ENCODE results near the gene TXNDC15. TPM values are rescaled to one million over a fixed set of nuclear protein-coding genes. Genes with fewer than 3 reads are reported as not detected.
"Not testable (repeated sequence)": the region's sequence is repeated elsewhere in the genome, so short reads cannot be mapped to it uniquely, and the experiment has no call there.

Gene TXNDC15
- total RNA-seq, result 10 to 100 TPM; 51.0 to 56.9 TPM

- DNase-seq, result peak; percentile 86
- H3K4me1 Mint-ChIP-seq, result peaks cover 42% of the 10 kb centered on the region
- ChIA-PET POLR2A (interaction anchor here (0.7 to 5.0 kb wide), 25 partner anchors 10 to 698 kb away, joined by 3 to 83 read pairs (median 6); partner anchors contain the start of genes C5orf24, CAMLG, DDX46 and JADE2), CTCF (interaction anchor here (0.6 to 3.8 kb wide), 7 partner anchors 26 to 347 kb away, joined by 3 to 19 read pairs (median 6); partner anchors contain the start of genes C5orf24, CAMLG and PCBD2)
- H3K27ac Mint-ChIP-seq, result peak within 1 kb of the TSS; percentile 95
- H3K36me3 Mint-ChIP-seq (ENCODE audit: low read depth), result peaks cover 26% of the 10 kb centered on the region
- H3K27me3 Mint-ChIP-seq, result no peaks in the 10 kb centered on the region
- H3K4me3 Mint-ChIP-seq, result peak within 1 kb of the TSS; percentile 95
- H3K9me3 Mint-ChIP-seq, result no peaks in the 10 kb centered on the region
These were observed at the start of gene TXNDC15 for GRCh38 chr5:134873987-134874830. Gene TXNDC15, plus strand, starts transcription at chr5:134874371. Its CDS starts 57 bp downstream, at chr5:134874428.

- H3K27me3 Mint-ChIP-seq, result no peaks in the 10 kb centered on the region
- CTCF ChIA-PET, result no interaction called here
- no peak overlapping the region for H3K27ac Mint-ChIP-seq
- no peaks in the 10 kb centered on the region for H3K4me1 Mint-ChIP-seq
- POLR2A ChIA-PET, result interaction anchor here (1.0 to 1.8 kb wide), 2 partner anchors 21 to 22 kb away, joined by 3 to 8 read pairs; partner anchors contain the start of gene C5orf24
- no peak overlapping the region for H3K4me3 Mint-ChIP-seq
- DNase-seq, result no peak
- H3K36me3 Mint-ChIP-seq (ENCODE audit: low read depth), result peaks cover 44% of the 10 kb centered on the region
- no peaks in the 10 kb centered on the region for H3K9me3 Mint-ChIP-seq
These were observed 49.5 kb upstream of the TXNDC15 start for GRCh38 chr5:134824681-134825080.

GRCh38 chr5:134825212-134825611 is 49.0 kb upstream of the TXNDC15 start:
- Mint-ChIP-seq H3K4me3 (no peak overlapping the region), H3K36me3 (ENCODE audit: low read depth) (peaks cover 43% of the 10 kb centered on the region), H3K27ac (no peak overlapping the region), H3K27me3 (no peaks in the 10 kb centered on the region), H3K4me1 (no peaks in the 10 kb centered on the region), H3K9me3 (no peaks in the 10 kb centered on the region)
- ChIA-PET CTCF (no interaction called here), POLR2A (interaction anchor here (0.6 to 1.8 kb wide), 2 partner anchors 20 to 79 kb away, joined by 3 to 8 read pairs; partner anchors contain the start of gene C5orf24)
- DNase-seq, result no peak

GRCh38 chr5:134833340-134834032 is 40.7 kb upstream of the TXNDC15 start:
- DNase-seq, result no peak
- Mint-ChIP-seq H3K27me3 (no peaks in the 10 kb centered on the region), H3K27ac (no peak overlapping the region), H3K36me3 (ENCODE audit: low read depth) (peaks cover 29% of the 10 kb centered on the region), H3K4me3 (no peak overlapping the region), H3K4me1 (no peaks in the 10 kb centered on the region), H3K9me3 (no peaks in the 10 kb centered on the region)
- ChIA-PET POLR2A (interaction anchor here (1.1 to 3.5 kb wide), 2 partner anchors 12 kb away, joined by 5 to 13 read pairs; partner anchors contain the start of gene C5orf24), CTCF (interaction anchor here (0.9 to 1.5 kb wide), 2 partner anchors 11 to 12 kb away, joined by 3 read pairs; partner anchors contain the start of gene C5orf24)

- no peak overlapping the region for H3K4me3 Mint-ChIP-seq
- DNase-seq, result no peak
- no peaks in the 10 kb centered on the region for H3K4me1 Mint-ChIP-seq
- H3K9me3 Mint-ChIP-seq, result no peaks in the 10 kb centered on the region
- no peaks in the 10 kb centered on the region for H3K27me3 Mint-ChIP-seq
- peaks cover 32% of the 10 kb centered on the region for H3K36me3 Mint-ChIP-seq (ENCODE audit: low read depth)
- H3K27ac Mint-ChIP-seq, result no peak overlapping the region
- ChIA-PET POLR2A (interaction anchor here (3.5 kb wide), 1 partner anchor 9 kb away, joined by 13 read pairs; the partner anchor contains the start of gene C5orf24), CTCF (interaction anchor here (0.6 kb wide), 1 partner anchor 13 kb away, joined by 3 read pairs; no protein-coding TSS in a partner anchor)
These were observed 38.5 kb upstream of the TXNDC15 start for GRCh38 chr5:134835623-134836022.

- ChIA-PET CTCF (interaction anchor here (0.7 kb wide), 1 partner anchor 37 kb away, joined by 3 read pairs; no protein-coding TSS in a partner anchor), POLR2A (interaction anchor here (3.5 kb wide), 1 partner anchor 7 kb away, joined by 13 read pairs; the partner anchor contains the start of gene C5orf24)
- H3K27me3 Mint-ChIP-seq, result no peaks in the 10 kb centered on the region
- no peaks in the 10 kb centered on the region for H3K4me1 Mint-ChIP-seq
- H3K27ac Mint-ChIP-seq, result no peak overlapping the region
- no peak overlapping the region for H3K4me3 Mint-ChIP-seq
- H3K9me3 Mint-ChIP-seq, result no peaks in the 10 kb centered on the region
- H3K36me3 Mint-ChIP-seq (ENCODE audit: low read depth), result peaks cover 29% of the 10 kb centered on the region
- DNase-seq, result no peak
These were observed 36.5 kb upstream of the TXNDC15 start for GRCh38 chr5:134837530-134838181.

- CTCF ChIA-PET, H3K27ac Mint-ChIP-seq, H3K27me3 Mint-ChIP-seq, H3K4me1 Mint-ChIP-seq, H3K4me3 Mint-ChIP-seq, POLR2A ChIA-PET, DNase-seq, H3K9me3 Mint-ChIP-seq: not testable (repeated sequence)
- peaks cover 29% of the 10 kb centered on the region for H3K36me3 Mint-ChIP-seq (ENCODE audit: low read depth)
These were observed 35.8 kb upstream of the TXNDC15 start for GRCh38 chr5:134838361-134838760.

GRCh38 chr5:134840811-134841210 is 33.4 kb upstream of the TXNDC15 start:
- Mint-ChIP-seq H3K36me3 (ENCODE audit: low read depth) (peaks cover 23% of the 10 kb centered on the region), H3K4me3 (no peak overlapping the region), H3K27me3 (no peaks in the 10 kb centered on the region), H3K27ac (no peak overlapping the region), H3K9me3 (no peaks in the 10 kb centered on the region), H3K4me1 (peaks cover 10% of the 10 kb centered on the region)
- DNase-seq, result no peak
- ChIA-PET POLR2A (interaction anchor here (0.6 to 1.1 kb wide), 2 partner anchors 45 to 81 kb away, joined by 3 read pairs; no protein-coding TSS in a partner anchor), CTCF (interaction anchor here (0.9 kb wide), 1 partner anchor 8 kb away, joined by 4 read pairs; no protein-coding TSS in a partner anchor)

GRCh38 chr5:134844252-134844651 is 29.9 kb upstream of the TXNDC15 start:
- no peaks in the 10 kb centered on the region for H3K9me3 Mint-ChIP-seq
- no peak overlapping the region for H3K4me3 Mint-ChIP-seq
- POLR2A ChIA-PET, result interaction anchor here (1.5 to 2.6 kb wide), 7 partner anchors 9 to 473 kb away, joined by 3 to 44 read pairs (median 13); partner anchors contain the start of genes CAMLG, DDX46, PCBD2 and TXNDC15
- no peaks in the 10 kb centered on the region for H3K27me3 Mint-ChIP-seq
- no peak overlapping the region for H3K27ac Mint-ChIP-seq
- DNase-seq, result no peak
- CTCF ChIA-PET, result no interaction called here
- H3K4me1 Mint-ChIP-seq, result peaks cover 27% of the 10 kb centered on the region
- H3K36me3 Mint-ChIP-seq (ENCODE audit: low read depth), result peaks cover 27% of the 10 kb centered on the region

GRCh38 chr5:134845335-134845851 is 28.8 kb upstream of the TXNDC15 start:
- no peaks in the 10 kb centered on the region for H3K9me3 Mint-ChIP-seq
- H3K4me1 Mint-ChIP-seq, result peaks cover 31% of the 10 kb centered on the region
- no peaks in the 10 kb centered on the region for H3K27me3 Mint-ChIP-seq
- CTCF ChIA-PET, result interaction anchor here (0.5 to 1.5 kb wide), 7 partner anchors 10 to 777 kb away, joined by 3 to 25 read pairs (median 5); partner anchors contain the start of genes CAMLG, DDX46, PCBD2 and TXNDC15
- POLR2A ChIA-PET, result interaction anchor here (0.6 to 2.6 kb wide), 34 partner anchors 10 to 840 kb away, joined by 3 to 44 read pairs (median 4); partner anchors contain the start of genes CAMLG, CDKN2AIPNL, DDX46 and PCBD2
- peak overlapping the region; percentile 80 for H3K4me3 Mint-ChIP-seq
- no peak for DNase-seq
- peaks cover 28% of the 10 kb centered on the region for H3K36me3 Mint-ChIP-seq (ENCODE audit: low read depth)
- H3K27ac Mint-ChIP-seq, result peak overlapping the region; percentile 93

GRCh38 chr5:134845852-134846640 is 28.1 kb upstream of the TXNDC15 start, which contains the start of gene C5orf24:
Gene C5orf24, plus strand, starts transcription at chr5:134845968. Its CDS starts 8,933 bp downstream, at chr5:134854901.
- DNase-seq, result peak; percentile 95
- Mint-ChIP-seq H3K9me3 (no peaks in the 10 kb centered on the region), H3K4me3 (peak within 1 kb of the TSS; percentile 80), H3K27ac (peak within 1 kb of the TSS; percentile 93), H3K36me3 (ENCODE audit: low read depth) (peaks cover 25% of the 10 kb centered on the region), H3K27me3 (no peaks in the 10 kb centered on the region), H3K4me1 (peaks cover 34% of the 10 kb centered on the region)
- ChIA-PET CTCF (interaction anchor here (0.5 to 1.5 kb wide), 8 partner anchors 9 to 778 kb away, joined by 3 to 25 read pairs (median 6); partner anchors contain the start of genes CAMLG, DDX46, PCBD2 and TXNDC15), POLR2A (interaction anchor here (0.6 to 2.6 kb wide), 39 partner anchors 9 to 841 kb away, joined by 3 to 44 read pairs (median 5); partner anchors contain the start of genes CAMLG, CDKN2AIPNL, DDX46 and PCBD2)
